K562 (cell line): ENCODE measurements around the gene OR2V2. TPM values are rescaled to one million over a fixed set of nuclear protein-coding genes. Genes with fewer than 3 reads are reported as not detected.

ENCODE experiments used
- ARID4B ChIP-seq: sonication (generic); formaldehyde crosslinking; IDR thresholded peaks from 2 replicates; pipeline ENCODE4 v1.8.0; 2022; ENCODE audit warnings: mild to moderate bottlenecking, missing genetic modification reagents
- BCL6 ChIP-seq: fragments of 250-450 bp; sonication (Bioruptor Pico); IDR thresholded peaks from 2 replicates; pipeline ENCODE4 v1.4.0; 2020
- HDAC3 ChIP-seq: fragments of 450-650 bp; IDR thresholded peaks from 2 replicates; pipeline ENCODE4 v1.6.1; 2018; ENCODE audit warnings: borderline replicate concordance, mild to moderate bottlenecking, moderate library complexity; ENCODE audit not compliant: partially characterized antibody
- MEF2D ChIP-seq: conservative IDR thresholded peaks from 2 replicates; pipeline ENCODE4 v1.6.1; 2016; ENCODE audit warnings: low read depth, missing genetic modification characterization, missing compliant biosample characterization
- ZNF41 ChIP-seq: fragments of 250-450 bp; sonication (Bioruptor Pico); conservative IDR thresholded peaks from 2 replicates; pipeline ENCODE4 v1.4.0; 2020; ENCODE audit warnings: mild to moderate bottlenecking
- polyA plus RNA-seq, 8 experiments: library from polyadenylated mRNA; depleted of rRNA in 4 of 8; stranded (reverse) in 5 of 8; unstranded in 3 of 8; fragments of >200 nt; fragmentation: Nextera tagmentation in 2 of 8; fragmentation: Illumina TruSeq in 1 of 8; extraction: Ambion mirVana in 2 of 8; extraction: Trizol in 1 of 8; gene quantifications; 2 replicates each; pipeline versions ENCODE4 v1.2.1 to v1.2.3, GENCODE V29; 2011 to 2014; ENCODE audit warnings: inconsistent platforms in 1 of 8, missing spikeins in 1 of 8
- total RNA-seq, 7 experiments: library from RNA; depleted of rRNA in 6 of 7; stranded (reverse); fragments of >200 nt in 6 of 7; fragmentation: Illumina TruSeq in 2 of 7; extraction: Trizol in 2 of 7; gene quantifications; 2 replicates each; pipeline versions ENCODE4 v1.2.1 to v1.2.3, GENCODE V29; 2011 to 2021; ENCODE audit warnings: low replicate concordance in 1 of 7
- TF ChIP-seq, protein P1 (sequence below): fragments of 200-600 bp; sonication (generic); IDR thresholded peaks from one replicate; pipeline ENCODE4 v1.6.1; 2012; ENCODE audit warnings: mild to moderate bottlenecking, low read depth, low read length, inconsistent platforms
- TF ChIP-seq, protein P2 (sequence below): fragments of 250-450 bp; sonication (Bioruptor Pico); IDR thresholded peaks from 2 replicates; pipeline ENCODE4 v1.4.0; 2020; ENCODE audit warnings: mild to moderate bottlenecking, moderate library complexity
- TF ChIP-seq, protein P3 (sequence below): sonication (generic); formaldehyde crosslinking; IDR thresholded peaks from 2 replicates; pipeline ENCODE4 v1.8.0; 2022; ENCODE audit warnings: mild to moderate bottlenecking, missing genetic modification reagents

Gene OR2V2
- total and polyA plus RNA-seq, 9 of the 15 experiments (the other 6 are each of a cell fraction or from before 2014, with no cell fraction given), result 0.01 TPM; not detected in 8

- TF ChIP-seq, protein P1, sequence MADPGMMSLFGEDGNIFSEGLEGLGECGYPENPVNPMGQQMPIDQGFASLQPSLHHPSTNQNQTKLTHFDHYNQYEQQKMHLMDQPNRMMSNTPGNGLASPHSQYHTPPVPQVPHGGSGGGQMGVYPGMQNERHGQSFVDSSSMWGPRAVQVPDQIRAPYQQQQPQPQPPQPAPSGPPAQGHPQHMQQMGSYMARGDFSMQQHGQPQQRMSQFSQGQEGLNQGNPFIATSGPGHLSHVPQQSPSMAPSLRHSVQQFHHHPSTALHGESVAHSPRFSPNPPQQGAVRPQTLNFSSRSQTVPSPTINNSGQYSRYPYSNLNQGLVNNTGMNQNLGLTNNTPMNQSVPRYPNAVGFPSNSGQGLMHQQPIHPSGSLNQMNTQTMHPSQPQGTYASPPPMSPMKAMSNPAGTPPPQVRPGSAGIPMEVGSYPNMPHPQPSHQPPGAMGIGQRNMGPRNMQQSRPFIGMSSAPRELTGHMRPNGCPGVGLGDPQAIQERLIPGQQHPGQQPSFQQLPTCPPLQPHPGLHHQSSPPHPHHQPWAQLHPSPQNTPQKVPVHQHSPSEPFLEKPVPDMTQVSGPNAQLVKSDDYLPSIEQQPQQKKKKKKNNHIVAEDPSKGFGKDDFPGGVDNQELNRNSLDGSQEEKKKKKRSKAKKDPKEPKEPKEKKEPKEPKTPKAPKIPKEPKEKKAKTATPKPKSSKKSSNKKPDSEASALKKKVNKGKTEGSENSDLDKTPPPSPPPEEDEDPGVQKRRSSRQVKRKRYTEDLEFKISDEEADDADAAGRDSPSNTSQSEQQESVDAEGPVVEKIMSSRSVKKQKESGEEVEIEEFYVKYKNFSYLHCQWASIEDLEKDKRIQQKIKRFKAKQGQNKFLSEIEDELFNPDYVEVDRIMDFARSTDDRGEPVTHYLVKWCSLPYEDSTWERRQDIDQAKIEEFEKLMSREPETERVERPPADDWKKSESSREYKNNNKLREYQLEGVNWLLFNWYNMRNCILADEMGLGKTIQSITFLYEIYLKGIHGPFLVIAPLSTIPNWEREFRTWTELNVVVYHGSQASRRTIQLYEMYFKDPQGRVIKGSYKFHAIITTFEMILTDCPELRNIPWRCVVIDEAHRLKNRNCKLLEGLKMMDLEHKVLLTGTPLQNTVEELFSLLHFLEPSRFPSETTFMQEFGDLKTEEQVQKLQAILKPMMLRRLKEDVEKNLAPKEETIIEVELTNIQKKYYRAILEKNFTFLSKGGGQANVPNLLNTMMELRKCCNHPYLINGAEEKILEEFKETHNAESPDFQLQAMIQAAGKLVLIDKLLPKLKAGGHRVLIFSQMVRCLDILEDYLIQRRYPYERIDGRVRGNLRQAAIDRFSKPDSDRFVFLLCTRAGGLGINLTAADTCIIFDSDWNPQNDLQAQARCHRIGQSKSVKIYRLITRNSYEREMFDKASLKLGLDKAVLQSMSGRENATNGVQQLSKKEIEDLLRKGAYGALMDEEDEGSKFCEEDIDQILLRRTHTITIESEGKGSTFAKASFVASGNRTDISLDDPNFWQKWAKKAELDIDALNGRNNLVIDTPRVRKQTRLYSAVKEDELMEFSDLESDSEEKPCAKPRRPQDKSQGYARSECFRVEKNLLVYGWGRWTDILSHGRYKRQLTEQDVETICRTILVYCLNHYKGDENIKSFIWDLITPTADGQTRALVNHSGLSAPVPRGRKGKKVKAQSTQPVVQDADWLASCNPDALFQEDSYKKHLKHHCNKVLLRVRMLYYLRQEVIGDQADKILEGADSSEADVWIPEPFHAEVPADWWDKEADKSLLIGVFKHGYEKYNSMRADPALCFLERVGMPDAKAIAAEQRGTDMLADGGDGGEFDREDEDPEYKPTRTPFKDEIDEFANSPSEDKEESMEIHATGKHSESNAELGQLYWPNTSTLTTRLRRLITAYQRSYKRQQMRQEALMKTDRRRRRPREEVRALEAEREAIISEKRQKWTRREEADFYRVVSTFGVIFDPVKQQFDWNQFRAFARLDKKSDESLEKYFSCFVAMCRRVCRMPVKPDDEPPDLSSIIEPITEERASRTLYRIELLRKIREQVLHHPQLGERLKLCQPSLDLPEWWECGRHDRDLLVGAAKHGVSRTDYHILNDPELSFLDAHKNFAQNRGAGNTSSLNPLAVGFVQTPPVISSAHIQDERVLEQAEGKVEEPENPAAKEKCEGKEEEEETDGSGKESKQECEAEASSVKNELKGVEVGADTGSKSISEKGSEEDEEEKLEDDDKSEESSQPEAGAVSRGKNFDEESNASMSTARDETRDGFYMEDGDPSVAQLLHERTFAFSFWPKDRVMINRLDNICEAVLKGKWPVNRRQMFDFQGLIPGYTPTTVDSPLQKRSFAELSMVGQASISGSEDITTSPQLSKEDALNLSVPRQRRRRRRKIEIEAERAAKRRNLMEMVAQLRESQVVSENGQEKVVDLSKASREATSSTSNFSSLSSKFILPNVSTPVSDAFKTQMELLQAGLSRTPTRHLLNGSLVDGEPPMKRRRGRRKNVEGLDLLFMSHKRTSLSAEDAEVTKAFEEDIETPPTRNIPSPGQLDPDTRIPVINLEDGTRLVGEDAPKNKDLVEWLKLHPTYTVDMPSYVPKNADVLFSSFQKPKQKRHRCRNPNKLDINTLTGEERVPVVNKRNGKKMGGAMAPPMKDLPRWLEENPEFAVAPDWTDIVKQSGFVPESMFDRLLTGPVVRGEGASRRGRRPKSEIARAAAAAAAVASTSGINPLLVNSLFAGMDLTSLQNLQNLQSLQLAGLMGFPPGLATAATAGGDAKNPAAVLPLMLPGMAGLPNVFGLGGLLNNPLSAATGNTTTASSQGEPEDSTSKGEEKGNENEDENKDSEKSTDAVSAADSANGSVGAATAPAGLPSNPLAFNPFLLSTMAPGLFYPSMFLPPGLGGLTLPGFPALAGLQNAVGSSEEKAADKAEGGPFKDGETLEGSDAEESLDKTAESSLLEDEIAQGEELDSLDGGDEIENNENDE, result no peak
- TF ChIP-seq, protein P2, sequence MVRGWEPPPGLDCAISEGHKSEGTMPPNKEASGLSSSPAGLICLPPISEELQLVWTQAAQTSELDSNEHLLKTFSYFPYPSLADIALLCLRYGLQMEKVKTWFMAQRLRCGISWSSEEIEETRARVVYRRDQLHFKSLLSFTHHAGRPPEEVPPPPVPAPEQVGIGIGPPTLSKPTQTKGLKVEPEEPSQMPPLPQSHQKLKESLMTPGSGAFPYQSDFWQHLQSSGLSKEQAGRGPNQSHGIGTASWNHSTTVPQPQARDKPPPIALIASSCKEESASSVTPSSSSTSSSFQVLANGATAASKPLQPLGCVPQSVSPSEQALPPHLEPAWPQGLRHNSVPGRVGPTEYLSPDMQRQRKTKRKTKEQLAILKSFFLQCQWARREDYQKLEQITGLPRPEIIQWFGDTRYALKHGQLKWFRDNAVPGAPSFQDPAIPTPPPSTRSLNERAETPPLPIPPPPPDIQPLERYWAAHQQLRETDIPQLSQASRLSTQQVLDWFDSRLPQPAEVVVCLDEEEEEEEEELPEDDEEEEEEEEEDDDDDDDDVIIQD (CRISPR knock-in tag), result no peak
- no peak for TF ChIP-seq ZNF41 (CRISPR knock-in tag)
- no peak for TF ChIP-seq HDAC3
- no peak for TF ChIP-seq MEF2D (tag)
- TF ChIP-seq, protein P3, sequence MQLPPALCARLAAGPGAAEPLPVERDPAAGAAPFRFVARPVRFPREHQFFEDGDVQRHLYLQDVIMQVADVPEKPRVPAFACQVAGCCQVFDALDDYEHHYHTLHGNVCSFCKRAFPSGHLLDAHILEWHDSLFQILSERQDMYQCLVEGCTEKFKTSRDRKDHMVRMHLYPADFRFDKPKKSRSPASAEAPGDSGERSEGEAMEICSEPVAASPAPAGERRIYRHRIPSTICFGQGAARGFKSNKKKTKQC (CRISPR knock-in tag), result 0 out of 2 replicates have a peak, but pooled peaks have one; percentile 28
- TF ChIP-seq ARID4B (CRISPR knock-in tag), result peak; percentile 44; the same call in 1 of the 2 replicates
- no peak for TF ChIP-seq BCL6 (CRISPR knock-in tag)
Observed at GRCh38 chr5:181188700-181189362, 41.4 kb downstream of the OR2V2 start (continued).
